K562 (cell line): ENCODE measurements around the gene GAP43. TPM values are rescaled to one million over a fixed set of nuclear protein-coding genes. Genes with fewer than 3 reads are reported as not detected.

Experiments used
- ATAC-seq: fragments of 200-7000 bp; cut with Tn5 transposase; 3 replicates; pipeline ENCODE4 v1.9.1; 2020; ENCODE audit warnings: moderate library complexity
- BruUV-seq: library from RNA; stranded (reverse); fragments of 400-500 nt; replicated peaks from 2 replicates; lab custom pipeline; 2021; lab: Mats Ljungman, UMichigan
- CTCF ChIA-PET: fragments of 300-600 bp; formaldehyde crosslinking; extraction: SDS; loops from one replicate; lab custom pipeline; 2021; ENCODE audit warnings: low intra/inter-chr PET ratio; lab: Yijun Ruan, JAX
- POLR2A ChIA-PET: fragments of 300-600, 350-650 bp; sonication (Branson Sonifier 250); formaldehyde crosslinking; extraction: SDS; loops from one replicate; lab custom pipeline; 2021; ENCODE audit warnings: antibody characterized with exemption, inconsistent platforms; lab: Yijun Ruan, JAX
- DNase-seq, 4 experiments: peaks; one replicate each; pipeline versions ENCODE4 v3.0.0 to v3.0.0-alpha.2; 2011 to 2018; ENCODE audit warnings: low spot score in 3 of 4, mixed read lengths in 3 of 4; ENCODE audit errors: extremely low read depth in 1 of 4
- FAIRE-seq: peaks from 2 replicates; lab custom pipeline; 2011; peaks lifted over from hg19 to GRCh38; lab: Jason Lieb, UNC
- H2AFZ ChIP-seq: 2 replicates; pipeline ENCODE4 v1.6.0; 2011; ENCODE audit warnings: low read depth, low read length, control low read depth, inconsistent platforms
- H3K27ac ChIP-seq: fragments of 200-600 bp; 3 replicates; pipeline ENCODE4 v1.8.0; 2011; ENCODE audit warnings: low read depth, mild to moderate bottlenecking, control low read depth, inconsistent platforms, low read length, moderate library complexity, mixed read lengths; ENCODE audit errors: extremely low read depth
- H3K27me3 ChIP-seq, 2 experiments: fragments of 300-600 bp in 1 of 2; 2 replicates in 1 of 2; 3 replicates in 1 of 2; pipeline versions ENCODE4 v1.6.0 to v1.8.0; 2011; ENCODE audit warnings: inconsistent platforms in 2 of 2, low read length in 2 of 2, mild to moderate bottlenecking in 1 of 2, mixed read lengths in 1 of 2, moderate library complexity in 1 of 2; ENCODE audit not compliant: control insufficient read depth in 2 of 2, insufficient read depth in 2 of 2
- H3K36me3 ChIP-seq: fragments of 300-600 bp; 3 replicates; pipeline ENCODE4 v1.8.0; 2011; ENCODE audit warnings: mild to moderate bottlenecking, low read length, inconsistent platforms; ENCODE audit not compliant: control insufficient read depth, insufficient read depth
- H3K4me1 ChIP-seq, 2 experiments: fragments of 200-600 bp in 1 of 2; replicated peaks in 1 of 2; 2 replicates in 1 of 2; 3 replicates in 1 of 2; pipeline versions ENCODE4 v1.5.1 to v1.8.0; 2011; ENCODE audit warnings: inconsistent platforms in 2 of 2, low read length in 2 of 2, mild to moderate bottlenecking in 1 of 2, mixed read lengths in 1 of 2, moderate library complexity in 1 of 2; ENCODE audit not compliant: control insufficient read depth in 2 of 2, insufficient read depth in 2 of 2
- H3K4me2 ChIP-seq: 2 replicates; pipeline ENCODE4 v1.6.1; 2011; ENCODE audit warnings: low read length, control low read depth, inconsistent platforms, mixed read lengths; ENCODE audit not compliant: insufficient read depth
- H3K4me3 ChIP-seq: fragments of 200-600 bp; sonication (generic), shearing (Covaris generic); 2 replicates; pipeline ENCODE4 v1.5.1; 2016; ENCODE audit warnings: control low read depth, inconsistent platforms
- H3K79me2 ChIP-seq: fragments of 200-600 bp; 3 replicates; pipeline ENCODE4 v1.8.0; 2011; ENCODE audit warnings: low read length, inconsistent platforms; ENCODE audit not compliant: control insufficient read depth, insufficient read depth
- H3K9ac ChIP-seq, 2 experiments: 2 replicates each; pipeline versions ENCODE4 v1.6.0 to v1.6.1; 2011; ENCODE audit warnings: low read depth in 2 of 2, low read length in 2 of 2, control low read depth in 1 of 2, inconsistent platforms in 1 of 2, mild to moderate bottlenecking in 1 of 2, mixed read lengths in 1 of 2; ENCODE audit not compliant: insufficient read depth in 1 of 2
- H3K9me1 ChIP-seq: one replicate; pipeline ENCODE4 v1.6.0; 2011; ENCODE audit warnings: inconsistent platforms, mild to moderate bottlenecking, low read length, moderate library complexity; ENCODE audit not compliant: control insufficient read depth, insufficient read depth
- H3K9me3 ChIP-seq: replicated peaks from 2 replicates; pipeline ENCODE4 v1.5.1; 2011; ENCODE audit warnings: low read depth, low read length, inconsistent platforms; ENCODE audit not compliant: control insufficient read depth, insufficient read depth
- H4K20me1 ChIP-seq: replicated peaks from 2 replicates; pipeline ENCODE4 v1.6.1; 2011; ENCODE audit warnings: low read length, inconsistent platforms, mixed read lengths; ENCODE audit not compliant: control insufficient read depth, insufficient read depth
- ELF2 ChIP-seq: fragments of 250-450 bp; sonication (Bioruptor Pico); IDR thresholded peaks from 2 replicates; pipeline ENCODE4 v1.5.0; 2021; ENCODE audit warnings: mild to moderate bottlenecking
- MAFK ChIP-seq: IDR thresholded peaks from 2 replicates; pipeline ENCODE4 v1.6.1; 2011; ENCODE audit warnings: low read length, improper control_type of control experiment
- MYNN ChIP-seq, 2 experiments: sonication (generic); formaldehyde crosslinking in 1 of 2; IDR thresholded peaks; 2 replicates each; pipeline versions ENCODE4 v1.5.0 to v1.6.1; 2016 to 2020; ENCODE audit warnings: antibody characterized with exemption in 1 of 2, missing genetic modification reagents in 1 of 2
- NFE2L1 ChIP-seq: fragments of 450-650 bp; IDR thresholded peaks from 2 replicates; pipeline ENCODE4 v1.6.1; 2016; ENCODE audit warnings: missing genetic modification characterization, low read depth, mild to moderate bottlenecking, missing compliant biosample characterization, moderate library complexity, borderline replicate concordance
- NFXL1 ChIP-seq: fragments of 450-650 bp; formaldehyde crosslinking; IDR thresholded peaks from 2 replicates; pipeline ENCODE4 v1.4.0; 2021; ENCODE audit warnings: mild to moderate bottlenecking
- NR1H2 ChIP-seq: sonication (generic); formaldehyde crosslinking; IDR thresholded peaks from 2 replicates; pipeline ENCODE4 v1.4.0; 2020; ENCODE audit warnings: mild to moderate bottlenecking, missing genetic modification reagents
- TRIM24 ChIP-seq, 2 experiments: fragments of 450-650 bp; IDR thresholded peaks; 2 replicates each; pipeline ENCODE4 v1.6.1; 2016
- ZFP1 ChIP-seq: fragments of 450-650 bp; formaldehyde crosslinking; IDR thresholded peaks from 2 replicates; pipeline ENCODE4 v1.4.0; 2020; ENCODE audit warnings: mild to moderate bottlenecking, mixed read lengths
- ZNF133 ChIP-seq: fragments of 250-450 bp; sonication (Bioruptor Pico); IDR thresholded peaks from 2 replicates; pipeline ENCODE4 v1.4.0; 2020; ENCODE audit warnings: mild to moderate bottlenecking
- ZNF143 ChIP-seq: sonication (generic); formaldehyde crosslinking; IDR thresholded peaks from 2 replicates; pipeline ENCODE4 v1.9.0; 2022; ENCODE audit warnings: mild to moderate bottlenecking, missing genetic modification reagents
- ZNF408 ChIP-seq: fragments of 250-450 bp; sonication (Bioruptor Pico); IDR thresholded peaks from 2 replicates; pipeline ENCODE4 v1.4.0; 2020; ENCODE audit warnings: low read depth, mild to moderate bottlenecking, moderate library complexity
- ZNF79 ChIP-seq: fragments of 250-450 bp; sonication (Bioruptor Pico); IDR thresholded peaks from 2 replicates; pipeline ENCODE4 v1.4.0; 2020; ENCODE audit warnings: low read depth, mild to moderate bottlenecking, moderate library complexity
- WGBS: fragments of 100-300 bp; shearing (Covaris generic); methylation state at CpG from one replicate; pipeline ENCODE4 v1.1.6; 2016; ENCODE audit warnings: low coverage, mixed read lengths; ENCODE audit not compliant: insufficient coverage; ENCODE audit errors: missing lambda C conversion rate; 5-methylcytosine and 5-hydroxymethylcytosine counted together
- in situ Hi-C: fragments of 300-500 bp; cut with MboI; formaldehyde crosslinking; loops from 4 replicates; pipeline ENCODE4 v1.15.0; 2018; ENCODE audit warnings: inconsistent platforms, mixed read lengths
- intact Hi-C: fragments of 100-400 bp; cut with micrococcal nuclease; formaldehyde crosslinking; loops from 2 replicates; pipeline ENCODE4 v1.14.2; 2022
- polyA plus RNA-seq, 8 experiments: library from polyadenylated mRNA; depleted of rRNA in 4 of 8; stranded (reverse) in 5 of 8; unstranded in 3 of 8; fragments of >200 nt; fragmentation: Nextera tagmentation in 2 of 8; fragmentation: Illumina TruSeq in 1 of 8; extraction: Ambion mirVana in 2 of 8; extraction: Trizol in 1 of 8; gene quantifications; 2 replicates each; pipeline versions ENCODE4 v1.2.1 to v1.2.3, GENCODE V29; 2011 to 2014; ENCODE audit warnings: inconsistent platforms in 1 of 8, missing spikeins in 1 of 8
- total RNA-seq, 7 experiments: library from RNA; depleted of rRNA in 6 of 7; stranded (reverse); fragments of >200 nt in 6 of 7; fragmentation: Illumina TruSeq in 2 of 7; extraction: Trizol in 2 of 7; gene quantifications; 2 replicates each; pipeline versions ENCODE4 v1.2.1 to v1.2.3, GENCODE V29; 2011 to 2021; ENCODE audit warnings: low replicate concordance in 1 of 7
- TF ChIP-seq, protein P1 (sequence below): sonication (generic); formaldehyde crosslinking; IDR thresholded peaks from 2 replicates; pipeline ENCODE4 v1.9.0; 2022; ENCODE audit warnings: mild to moderate bottlenecking, missing genetic modification reagents

Gene GAP43
- total and polyA plus RNA-seq, 9 of the 15 experiments (the other 6 are each of a cell fraction or from before 2014, with no cell fraction given): 0.04 to 0.11 (median 0.09) TPM; not detected in 6

DNA sequence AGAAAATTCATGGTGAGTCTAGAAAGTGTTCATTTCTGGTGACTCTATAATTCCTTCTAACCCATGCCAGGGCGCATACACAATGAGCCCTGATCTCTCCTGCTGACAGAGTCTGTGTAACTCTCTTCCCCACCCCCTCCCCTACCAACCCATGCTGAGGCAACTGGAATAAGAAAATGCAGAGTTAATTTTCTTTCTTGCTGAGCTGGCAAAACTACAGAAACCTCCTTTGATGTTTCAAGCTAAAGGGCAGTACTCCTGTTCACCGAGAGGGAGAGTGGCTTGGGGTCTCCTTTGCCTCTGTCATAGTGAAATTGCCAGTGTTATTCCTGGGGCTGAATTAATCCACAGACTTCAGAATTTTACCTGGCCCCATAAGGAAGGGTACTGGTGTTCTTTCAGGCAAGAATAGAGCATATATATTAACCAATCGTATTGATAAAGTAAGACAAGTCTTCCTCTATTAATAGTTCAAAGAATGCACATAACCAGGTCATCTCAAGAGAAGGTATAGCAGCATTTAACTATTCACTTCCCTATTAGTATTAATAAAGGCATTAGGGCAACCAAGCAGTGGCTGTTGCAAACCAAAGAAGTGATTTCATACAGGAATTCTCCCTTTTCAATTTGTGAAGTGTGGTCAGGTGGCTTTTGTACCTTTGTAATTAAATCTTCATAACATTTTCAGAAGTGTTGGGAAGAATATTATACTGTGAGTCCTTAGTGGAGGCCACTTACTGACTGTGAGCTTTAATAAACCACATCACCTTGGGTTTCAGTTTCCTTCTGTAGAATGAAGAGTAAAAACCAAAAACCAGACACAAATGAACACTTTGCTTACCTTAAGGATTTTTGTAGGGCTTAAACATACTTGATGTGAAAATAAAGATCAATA is 4.1 kb downstream of the GAP43 start (continued):
- no peak for TF ChIP-seq TRIM24 (IDR thresholded peaks at IDR 0.05)
- no peak for TF ChIP-seq ELF2 (CRISPR knock-in tag)
- TF ChIP-seq MAFK: 0 out of 2 replicates have a peak, but pooled peaks have one; percentile 24
- no peak for TF ChIP-seq ZFP1 (CRISPR knock-in tag)

DNA sequence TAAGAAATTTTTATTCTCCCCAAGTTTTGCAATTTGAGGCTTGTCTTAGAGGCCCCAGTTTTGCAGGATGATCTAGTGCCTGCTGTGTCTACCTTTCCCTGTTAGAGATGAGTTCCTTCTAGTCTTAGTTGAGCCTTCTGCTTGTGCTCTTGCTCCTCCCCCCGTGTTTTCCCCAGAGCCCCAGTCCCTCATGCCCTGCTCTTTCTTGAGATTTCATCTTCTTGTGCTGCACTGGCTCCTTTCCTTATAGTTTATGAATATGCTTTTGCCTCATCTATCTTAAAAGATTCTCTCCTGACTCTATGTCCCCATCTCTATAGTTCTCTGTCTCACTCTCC is 4.7 kb downstream of the GAP43 start:
- Histone ChIP-seq H3K4me2 (no peak overlapping the region), H3K9ac (no peak overlapping the region), H3K4me3 (no peak overlapping the region), H3K4me1 (no peaks in the 10 kb centered on the region), H3K27me3 (no peaks in the 10 kb centered on the region; a peak in 1 of 5 replicates), H3K79me2 (no peaks in the 10 kb centered on the region), H3K9me1 (no peaks in the 10 kb centered on the region), H3K36me3 (no peaks in the 10 kb centered on the region), H4K20me1 (no peaks in the 10 kb centered on the region), H3K27ac (no peak overlapping the region), H2AFZ (no peak overlapping the region), H3K9me3 (no peaks in the 10 kb centered on the region)
- no peak for TF ChIP-seq NFE2L1
- TF ChIP-seq ZNF133 (CRISPR knock-in tag): no peak
- no peak for TF ChIP-seq NFXL1 (CRISPR knock-in tag)
- TF ChIP-seq ZNF408 (CRISPR knock-in tag): no peak
- TF ChIP-seq NR1H2 (CRISPR knock-in tag): no peak
- no peak for TF ChIP-seq ZNF79 (CRISPR knock-in tag)
- TF ChIP-seq, protein P1, sequence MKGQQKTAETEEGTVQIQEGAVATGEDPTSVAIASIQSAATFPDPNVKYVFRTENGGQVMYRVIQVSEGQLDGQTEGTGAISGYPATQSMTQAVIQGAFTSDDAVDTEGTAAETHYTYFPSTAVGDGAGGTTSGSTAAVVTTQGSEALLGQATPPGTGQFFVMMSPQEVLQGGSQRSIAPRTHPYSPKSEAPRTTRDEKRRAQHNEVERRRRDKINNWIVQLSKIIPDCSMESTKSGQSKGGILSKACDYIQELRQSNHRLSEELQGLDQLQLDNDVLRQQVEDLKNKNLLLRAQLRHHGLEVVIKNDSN (CRISPR knock-in tag): no peak
- TF ChIP-seq MYNN (IDR thresholded peaks at IDR 0.05): no peak
- TF ChIP-seq MYNN (CRISPR knock-in tag; IDR thresholded peaks at IDR 0.05): no peak
- no peak for TF ChIP-seq ZNF143 (CRISPR knock-in tag)
- no peak for DNase-seq
- no TSS peak for BruUV-seq
- no peak for ATAC-seq
- in situ Hi-C loops: no loop called here
- no peak for FAIRE-seq
- no CpG with 5 or more reads among the region's 1 CpG for WGBS
- CTCF ChIA-PET: no interaction called here
- POLR2A ChIA-PET: no interaction called here
- intact Hi-C loops: loop anchor here (10.0 kb wide), 1 partner anchor 67 kb away; no protein-coding TSS in a partner anchor
